Cerebellar nuclear complex (tissue), 1 donor: ENCODE measurements around the gene ARHGAP26.

Source experiments
- DNase-seq, 2 experiments: peaks; one replicate each; lab custom pipeline; 2025; lab: John Stamatoyannopoulos, UW

ARHGAP26 gene

DNA sequence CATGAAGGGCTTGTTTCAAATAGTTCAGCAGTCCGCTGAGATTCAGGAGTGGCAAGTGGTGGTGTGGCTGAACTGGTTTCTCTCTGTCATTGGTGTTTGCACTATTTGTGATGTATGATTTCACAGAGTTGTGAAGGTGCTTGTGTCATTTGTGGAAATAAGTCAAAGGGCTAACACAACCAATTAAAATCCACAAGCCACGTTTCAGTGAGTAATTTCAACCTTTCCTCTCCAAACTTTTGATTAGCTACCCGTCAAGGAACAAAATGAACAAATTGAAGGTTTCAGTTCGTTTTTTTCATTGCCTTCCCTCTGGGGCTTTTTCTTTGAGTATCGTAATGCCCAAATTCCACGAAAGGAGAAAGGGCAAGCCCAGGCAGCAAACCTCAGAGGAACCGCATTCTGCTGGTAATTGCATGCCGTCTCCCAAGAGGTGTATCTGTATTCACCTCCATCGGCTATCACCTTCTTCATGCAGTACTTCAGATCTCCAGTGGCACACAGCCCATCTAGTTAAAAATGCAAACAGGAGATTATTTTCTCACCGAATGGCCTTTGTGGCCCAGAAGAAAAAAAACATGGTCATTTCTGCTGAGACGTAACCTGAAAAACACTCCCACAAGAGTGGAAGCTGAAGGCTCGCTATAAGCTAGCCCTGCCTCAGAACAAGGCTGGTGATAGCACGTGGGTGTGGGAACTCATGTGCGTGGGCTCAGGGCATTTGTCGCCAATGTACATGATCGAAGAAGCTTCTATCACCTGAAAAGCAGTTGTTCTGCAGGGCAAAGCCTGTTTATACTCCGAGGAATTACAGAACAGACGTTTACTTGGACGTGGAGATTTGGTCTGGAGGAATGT is 436.2 kb downstream of the ARHGAP26 start:
- DNase-seq, result no peak

DNA sequence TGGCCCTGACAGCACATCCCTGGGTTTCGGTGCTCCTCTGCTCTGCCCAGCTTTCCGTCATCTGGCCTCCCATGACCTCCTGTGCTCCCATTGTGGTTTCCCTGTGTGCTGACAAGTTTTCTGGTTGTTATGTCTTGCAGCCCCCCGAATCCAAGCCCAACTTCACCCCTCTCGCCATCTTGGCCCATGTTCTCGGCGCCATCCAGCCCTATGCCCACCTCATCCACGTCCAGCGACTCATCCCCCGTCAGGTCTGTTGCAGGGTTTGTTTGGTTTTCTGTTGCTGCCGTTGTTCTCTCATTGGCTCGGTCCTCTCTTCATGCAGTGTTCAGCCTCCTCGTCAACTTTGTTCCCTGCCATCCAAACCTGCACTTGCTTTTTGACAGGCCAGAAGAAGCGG is 436.9 kb downstream of the ARHGAP26 start:
- no peak for DNase-seq

DNA sequence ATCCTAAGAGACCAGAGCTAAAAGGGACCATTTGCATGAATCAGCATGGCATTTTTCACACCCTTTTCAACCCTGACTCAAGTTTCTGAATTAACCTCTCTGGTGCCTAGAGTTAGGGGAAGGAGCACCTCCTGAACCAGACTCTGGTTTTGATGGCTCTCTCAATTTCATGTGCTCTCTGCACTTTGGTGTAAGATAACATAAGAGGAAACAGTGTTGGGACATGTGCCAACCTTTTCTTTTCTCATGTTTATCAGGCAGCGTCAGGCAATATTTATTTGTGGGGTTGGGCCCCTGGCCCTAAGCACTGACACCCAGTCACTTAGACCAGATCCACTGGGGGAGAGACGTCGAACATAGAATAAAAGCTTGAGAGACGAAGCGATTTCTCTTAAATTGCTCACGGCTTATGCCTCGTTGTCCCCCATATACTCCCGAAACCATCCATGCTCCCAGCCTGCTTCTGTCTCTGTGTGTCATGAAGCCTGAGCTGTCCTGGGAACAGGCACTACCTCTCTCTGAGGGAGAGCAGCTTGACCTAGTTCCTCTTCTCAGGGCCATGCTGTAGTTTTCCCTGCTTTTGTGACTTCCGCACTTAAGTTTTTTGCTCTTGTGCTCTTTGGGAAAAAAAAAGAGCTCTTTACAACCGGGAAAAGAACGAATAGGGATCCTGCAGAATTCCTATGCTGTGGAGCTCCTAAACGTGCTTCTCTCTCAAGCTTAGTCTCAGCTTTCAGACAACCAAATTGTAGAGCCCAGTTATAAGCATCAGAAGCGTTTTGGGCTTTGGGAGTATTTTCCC is 437.6 kb downstream of the ARHGAP26 start:
- no peak for DNase-seq

GRCh38 chr5:143208365-143208641 is 438.1 kb downstream of the ARHGAP26 start:
- DNase-seq, result no peak

- DNase-seq, result no peak
Observed at GRCh38 chr5:143208781-143209510, 438.8 kb downstream of the ARHGAP26 start.

- no peak for DNase-seq
Observed at GRCh38 chr5:143209881-143210395, 439.8 kb downstream of the ARHGAP26 start.

- no peak for DNase-seq
Observed at GRCh38 chr5:143210576-143210975, 440.4 kb downstream of the ARHGAP26 start.

DNA sequence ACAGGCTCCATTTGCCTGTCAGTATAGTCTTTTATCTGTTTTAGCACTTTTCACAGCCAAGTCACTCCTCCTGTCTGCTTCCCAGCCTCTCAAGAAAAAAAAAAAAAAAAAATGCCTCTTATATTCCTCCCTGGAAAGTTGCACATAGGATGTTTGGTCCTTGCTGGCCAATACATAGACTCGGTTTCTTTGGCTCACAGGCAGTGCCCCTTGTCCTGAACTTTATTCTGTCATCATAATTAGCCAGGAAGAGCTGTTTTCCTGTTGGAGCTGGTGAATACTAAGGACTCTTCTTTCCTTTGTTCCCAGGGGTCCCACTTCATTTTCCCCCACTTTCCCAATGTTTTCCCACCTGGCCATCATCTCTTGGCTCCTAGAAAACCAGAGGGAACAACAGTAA is 442.1 kb downstream of the ARHGAP26 start:
- no peak for DNase-seq

GRCh38 chr5:143213231-143213850 is 443.2 kb downstream of the ARHGAP26 start:
- DNase-seq, result no peak

- DNase-seq, result no peak
Observed at GRCh38 chr5:143213851-143214363, 443.7 kb downstream of the ARHGAP26 start.

GRCh38 chr5:143214458-143214857 is 444.3 kb downstream of the ARHGAP26 start:
- DNase-seq, result no peak

GRCh38 chr5:143214890-143215289 is 444.7 kb downstream of the ARHGAP26 start:
- DNase-seq, result no peak

GRCh38 chr5:143215690-143216089 is 445.5 kb downstream of the ARHGAP26 start:
- no peak for DNase-seq

DNA sequence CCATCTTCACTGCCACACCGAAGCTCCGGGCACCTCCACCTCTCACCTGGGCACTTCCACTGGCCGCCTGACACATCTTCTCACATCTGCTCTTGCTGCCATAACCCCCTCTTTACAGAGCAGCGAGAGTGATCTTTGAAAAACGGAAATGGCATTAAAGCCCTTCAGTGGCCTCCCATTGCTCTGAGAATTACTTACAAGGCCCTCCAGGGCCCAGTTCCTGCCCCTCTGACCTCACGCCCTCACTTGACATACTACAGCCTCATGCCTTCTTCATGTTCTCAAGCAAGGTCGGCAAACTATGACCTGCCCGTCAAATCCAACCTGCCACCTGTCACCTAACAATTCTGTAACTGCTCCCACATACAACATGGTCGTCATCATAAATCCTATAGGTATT is 446.0 kb downstream of the ARHGAP26 start:
- DNase-seq, result no peak

DNA sequence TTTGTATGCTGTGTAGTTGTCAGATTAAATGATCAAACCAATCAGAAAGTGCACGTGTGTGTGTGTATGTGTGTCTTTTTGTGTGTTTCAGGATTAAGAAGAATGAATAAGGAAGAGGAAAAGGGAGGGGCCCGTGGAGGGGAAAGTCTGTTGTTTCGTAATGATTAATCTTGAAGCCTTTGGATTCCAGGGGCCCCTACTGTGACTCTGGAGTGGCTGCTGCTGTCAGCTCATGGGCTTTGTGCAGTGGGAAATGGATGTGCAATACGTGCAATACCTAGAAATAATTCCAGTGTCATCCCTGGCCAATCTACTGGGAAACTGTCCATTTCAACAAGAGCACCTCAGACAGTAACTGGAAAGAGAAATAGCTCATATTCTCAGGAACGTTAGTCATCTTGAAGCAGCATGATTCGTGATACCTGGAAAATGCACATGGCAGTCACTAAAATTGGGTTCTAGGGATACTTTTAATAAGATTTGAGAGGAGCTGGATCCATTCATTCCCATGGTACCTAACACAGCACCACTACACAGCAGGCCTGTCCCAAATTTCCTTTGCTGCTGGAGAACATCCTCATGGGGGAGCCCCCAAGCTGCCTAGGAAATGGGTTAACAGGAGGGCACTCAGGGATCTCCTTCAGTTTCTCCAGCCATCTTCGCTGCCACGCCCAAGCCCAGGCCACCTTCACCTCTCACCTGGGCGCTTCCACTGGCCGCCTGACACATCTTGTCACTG is 447.1 kb downstream of the ARHGAP26 start:
- no peak for DNase-seq

GRCh38 chr5:143217804-143218160 is 447.6 kb downstream of the ARHGAP26 start:
- DNase-seq, result no peak

DNA sequence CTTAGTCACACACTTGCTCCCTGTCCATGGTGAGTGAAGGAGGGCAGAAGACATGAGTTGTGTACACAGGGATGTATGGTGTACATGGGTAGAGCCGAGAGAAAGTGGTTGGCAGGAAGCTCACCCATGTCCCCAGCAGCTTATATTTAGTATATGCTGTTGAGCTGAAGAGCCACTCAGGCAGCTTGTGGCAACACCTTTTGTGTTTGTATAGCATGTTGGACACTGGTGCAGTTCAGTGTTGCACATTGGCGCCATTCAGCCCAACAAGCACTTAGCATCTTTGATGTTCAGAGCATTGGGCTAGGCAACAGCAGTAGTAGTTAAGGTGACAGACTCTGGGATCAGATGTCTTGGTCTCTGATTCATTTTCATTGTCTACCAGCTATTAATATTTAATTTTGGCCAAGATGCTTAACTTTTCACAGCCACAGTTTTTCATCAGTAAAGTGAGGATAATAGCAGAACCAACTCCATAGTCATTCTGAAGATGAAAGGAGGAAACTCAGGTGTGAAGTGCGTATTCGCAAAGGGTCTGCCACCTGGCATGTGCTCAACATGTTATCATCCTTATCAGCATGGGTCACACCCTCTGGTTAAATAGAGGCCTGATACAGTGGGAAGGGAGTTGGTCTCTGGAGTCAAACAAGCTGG is 448.5 kb downstream of the ARHGAP26 start:
- no peak for DNase-seq

GRCh38 chr5:143219696-143220095 is 449.5 kb downstream of the ARHGAP26 start:
- no peak for DNase-seq

DNA sequence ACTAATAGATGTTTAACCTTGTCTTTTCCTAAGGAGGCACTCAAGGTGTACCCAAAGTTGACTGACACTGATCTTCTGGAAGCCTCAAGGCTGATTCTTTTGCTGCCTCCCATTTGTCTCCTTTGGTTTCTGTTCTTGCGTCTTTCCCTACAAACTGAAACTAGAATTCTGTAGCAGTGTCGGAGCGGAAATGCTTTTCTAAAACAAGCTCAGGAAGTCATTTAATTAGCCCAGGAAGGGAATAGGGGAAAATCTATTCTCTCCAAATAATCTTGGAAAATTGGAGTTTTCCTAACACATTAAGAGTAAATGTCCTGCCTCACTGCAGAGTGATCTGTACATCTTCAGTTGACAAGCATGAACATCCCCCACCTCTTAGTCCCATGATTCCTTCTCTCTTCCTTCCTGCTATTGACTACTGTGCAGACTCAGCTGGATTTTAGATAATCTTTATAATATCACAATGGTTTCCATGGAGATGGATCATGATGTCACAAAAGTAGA is 450.6 kb downstream of the ARHGAP26 start:
- no peak for DNase-seq
